ENCODE measurements around the gene DISC1.
A peak's percentile ranks its signal among the peaks of the same experiment; 100 is the strongest.
"Not testable (repeated sequence)": the region's sequence is repeated elsewhere in the genome, so short reads cannot be mapped to it uniquely, and the experiment has no call there.

DISC1 gene

DNA sequence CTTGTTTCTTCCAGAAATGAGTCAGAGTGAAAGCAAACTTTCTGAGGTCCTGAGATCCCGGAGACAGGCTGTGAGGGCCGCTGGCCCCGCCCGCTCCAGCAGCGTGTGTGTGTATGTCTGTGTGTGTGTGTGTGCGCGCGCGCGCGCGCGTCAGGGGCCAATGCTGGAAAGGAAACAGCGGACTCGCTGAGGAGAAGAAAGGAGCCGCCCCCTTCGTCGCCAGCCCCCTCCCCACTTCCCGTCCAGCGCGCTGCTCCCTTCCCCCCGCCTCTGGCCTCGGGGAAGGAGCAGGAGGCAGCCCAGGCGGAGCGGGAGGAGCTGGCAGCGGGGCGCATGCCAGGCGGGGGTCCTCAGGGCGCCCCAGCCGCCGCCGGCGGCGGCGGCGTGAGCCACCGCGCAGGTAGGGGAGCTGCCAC, at the start of gene DISC1:
DISC1 (plus strand) TSS at position 256 of the 416 bp plus-strand sequence; CDS start at position 334, 78 bp downstream.
- DNase-seq (ENCODE audit: low spot score), result no peak

DNA sequence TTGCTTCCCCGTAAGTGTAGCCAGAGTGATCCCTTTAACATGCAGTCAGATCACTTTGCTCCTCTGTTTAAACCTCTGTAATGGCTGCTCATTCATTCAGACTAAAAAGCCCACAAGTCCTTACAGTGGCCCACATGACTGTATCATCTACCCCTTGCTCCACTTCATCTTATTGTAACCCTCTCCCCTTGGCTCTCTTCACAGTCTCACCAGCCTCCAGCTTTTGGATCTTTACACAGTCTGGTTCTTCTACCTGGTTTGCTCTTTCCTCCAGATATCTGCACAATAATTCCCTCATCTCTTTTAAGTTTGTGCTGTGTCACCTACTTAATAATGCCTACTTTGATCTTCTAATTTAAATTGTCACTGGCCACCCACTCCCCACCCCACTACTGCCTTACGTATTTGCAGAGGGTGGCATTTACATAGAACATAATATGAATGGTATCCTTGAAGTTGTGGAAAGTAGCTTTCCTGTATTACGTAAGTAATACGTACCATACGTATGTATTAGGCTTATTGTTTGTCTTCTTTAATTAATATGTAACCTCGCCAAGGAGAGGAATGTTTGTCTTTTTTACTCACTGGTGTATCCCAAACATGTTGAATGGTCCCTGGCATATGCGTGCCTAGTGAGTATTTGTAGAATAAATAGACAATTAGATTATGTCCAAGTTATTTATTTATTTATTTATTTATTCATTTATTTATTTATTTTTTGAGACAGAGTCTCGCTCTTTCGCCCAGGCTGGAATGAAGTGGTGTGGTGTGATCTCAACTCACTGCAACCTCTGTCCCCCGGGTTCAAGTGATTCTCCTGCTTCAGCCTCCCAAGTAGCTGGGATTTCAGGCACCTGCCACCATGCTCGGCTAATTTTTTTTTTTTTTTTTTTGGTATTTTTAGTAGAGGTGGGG, 49.5 kb upstream of the DISC1 start:
- DNase-seq (ENCODE audit: low spot score), result no peak

DNA sequence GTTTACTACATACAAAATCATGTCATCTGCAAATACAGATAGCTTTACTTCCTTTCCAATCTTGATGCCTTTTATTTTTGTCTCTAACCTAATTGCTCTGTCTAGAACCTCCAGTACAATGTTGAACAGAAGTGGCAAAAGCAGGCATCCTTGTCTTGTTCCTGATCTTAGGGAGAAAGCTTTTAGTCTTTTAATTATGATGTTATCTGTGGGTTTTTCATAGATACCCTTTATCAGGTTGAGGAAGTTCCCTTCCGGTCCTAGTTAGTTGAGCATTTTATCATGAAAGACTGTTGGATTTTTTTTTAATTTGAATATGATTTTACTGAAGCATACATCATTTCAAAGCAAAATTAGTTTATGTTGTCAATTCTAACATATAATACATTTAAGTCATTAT, 45.7 kb upstream of the DISC1 start:
- DNase-seq (ENCODE audit: low spot score), result no peak

DNA sequence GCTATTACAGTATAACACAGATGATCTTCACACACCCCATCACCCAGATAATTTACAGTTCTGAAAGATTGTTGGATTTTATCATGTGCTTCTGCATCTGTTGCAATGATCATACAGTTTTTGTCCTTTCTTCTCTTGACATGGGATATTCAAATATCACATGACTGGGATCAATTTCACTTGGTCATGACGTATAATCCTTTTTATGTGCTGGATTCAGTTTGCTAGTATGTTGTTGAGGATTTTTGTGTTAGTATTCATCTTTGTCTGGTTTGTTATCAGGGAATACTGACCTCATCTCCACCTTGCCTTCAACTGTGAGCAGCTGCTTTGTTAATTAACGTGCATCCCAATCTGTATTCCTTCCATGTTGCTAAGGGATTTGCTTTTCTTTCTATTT, 44.7 kb upstream of the DISC1 start:
- DNase-seq (ENCODE audit: low spot score), result no peak

DNA sequence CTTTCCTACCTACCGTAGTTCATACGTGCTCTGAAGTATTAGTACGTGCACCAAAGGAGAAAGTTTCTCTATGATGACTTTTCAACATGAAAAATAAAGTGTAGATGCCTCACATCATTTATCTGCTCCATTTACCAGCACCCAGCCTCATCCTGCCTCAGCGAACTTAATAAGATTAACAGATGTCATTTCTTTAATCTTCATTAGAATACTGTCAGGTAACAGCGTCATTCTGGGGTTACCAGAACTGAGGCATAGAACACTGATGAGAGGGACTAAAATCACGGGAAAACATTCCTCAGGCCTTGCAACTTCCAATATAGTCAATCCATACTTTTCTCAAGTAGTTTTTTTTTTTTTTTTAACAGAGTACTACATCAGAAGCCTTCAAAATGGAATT, 43.2 kb upstream of the DISC1 start:
- DNase-seq (ENCODE audit: low spot score), result no peak

DNA sequence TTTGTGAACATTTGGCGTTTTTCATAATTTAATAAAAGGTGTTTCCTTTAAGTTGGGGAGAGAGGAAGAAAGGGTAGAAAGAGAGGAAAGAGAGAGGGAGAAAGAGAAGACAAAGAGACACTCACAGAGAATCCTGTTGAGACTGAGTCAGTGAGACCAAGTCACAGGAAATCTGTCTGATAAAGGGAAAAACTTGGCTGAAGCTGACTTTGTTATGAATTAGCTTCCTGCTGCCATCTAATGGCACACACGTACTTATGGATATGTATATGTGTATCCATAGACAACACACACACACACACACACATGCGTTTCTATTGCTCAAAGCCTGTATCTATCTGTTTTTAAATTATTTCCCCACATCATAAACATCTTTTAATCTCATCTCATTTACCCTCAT, 42.5 kb upstream of the DISC1 start:
- no peak for DNase-seq (ENCODE audit: low spot score)

DNA sequence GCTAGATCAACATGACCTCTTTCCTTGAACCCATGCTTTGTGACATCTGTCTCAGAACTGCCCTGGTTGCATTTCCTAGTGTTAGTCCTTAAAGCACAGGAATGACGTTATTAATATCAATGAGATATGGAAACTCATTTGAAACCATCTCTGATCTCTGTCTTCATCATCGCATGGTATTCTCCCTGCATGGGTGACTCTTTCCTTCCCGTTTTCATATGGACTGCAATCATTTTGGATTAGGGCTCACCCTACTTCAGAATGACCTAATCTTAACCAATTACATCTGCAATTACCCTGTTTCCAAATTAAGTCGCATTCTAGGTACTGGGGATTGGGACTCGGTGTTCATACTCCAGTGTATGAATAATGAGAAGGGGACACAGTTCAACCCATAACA, 41.7 kb upstream of the DISC1 start:
- DNase-seq (ENCODE audit: low spot score), result no peak

DNA sequence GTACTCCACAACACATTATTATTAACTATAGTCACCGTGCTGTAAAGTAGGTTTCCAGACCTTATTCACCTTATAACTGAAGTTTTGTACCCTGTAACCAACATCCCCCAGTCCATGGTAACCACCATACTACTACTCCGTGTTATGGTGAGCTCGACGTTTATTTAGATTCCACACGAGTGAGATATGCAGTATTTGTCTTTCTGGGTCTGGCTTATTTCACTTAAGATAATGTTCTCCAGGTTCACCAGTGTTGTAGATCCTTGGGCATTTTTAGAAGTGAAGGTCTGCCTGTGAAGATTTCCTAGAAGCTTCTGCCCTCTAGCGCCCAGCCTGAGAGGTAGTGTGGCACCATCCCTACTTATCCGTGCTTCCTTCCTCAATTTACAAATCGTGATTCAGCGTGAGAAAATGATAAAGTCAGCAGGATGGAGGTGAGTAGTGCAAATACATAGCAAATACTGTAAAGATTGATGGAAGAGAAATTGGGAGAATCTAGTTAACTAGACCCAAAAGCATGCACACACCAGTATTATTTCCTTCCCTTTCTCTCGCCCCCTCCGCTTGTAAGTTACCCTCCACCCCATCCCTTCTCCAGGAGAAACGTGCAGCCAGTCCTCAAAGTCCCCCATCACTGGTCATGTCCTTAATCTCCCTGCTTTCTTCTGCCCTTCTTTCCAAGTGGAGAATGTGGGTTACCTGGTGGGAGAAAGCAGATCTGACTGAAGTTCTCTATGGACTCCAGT, 36.0 kb upstream of the DISC1 start:
- peak; percentile 18 for DNase-seq (ENCODE audit: low spot score)

DNA sequence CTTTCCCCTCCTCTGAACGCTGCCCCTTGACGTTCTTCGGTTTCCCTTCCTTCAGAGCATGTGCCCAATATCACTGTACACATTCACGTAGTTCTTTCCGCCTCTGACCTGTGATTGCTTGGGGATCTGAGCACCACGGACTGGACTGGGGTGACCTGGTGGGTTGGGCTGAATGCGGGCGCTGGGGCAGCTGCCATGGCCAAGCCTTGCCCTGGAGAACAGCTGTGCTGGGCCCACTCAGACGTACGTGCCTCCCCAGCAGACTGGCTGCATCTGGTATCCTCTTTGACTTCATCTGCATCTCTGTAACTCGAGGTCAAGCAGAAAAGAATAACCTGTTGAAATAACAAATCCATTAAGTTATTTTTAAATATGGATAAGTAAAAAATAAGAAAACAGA, 35.1 kb upstream of the DISC1 start:
- no peak for DNase-seq (ENCODE audit: low spot score)

DNA sequence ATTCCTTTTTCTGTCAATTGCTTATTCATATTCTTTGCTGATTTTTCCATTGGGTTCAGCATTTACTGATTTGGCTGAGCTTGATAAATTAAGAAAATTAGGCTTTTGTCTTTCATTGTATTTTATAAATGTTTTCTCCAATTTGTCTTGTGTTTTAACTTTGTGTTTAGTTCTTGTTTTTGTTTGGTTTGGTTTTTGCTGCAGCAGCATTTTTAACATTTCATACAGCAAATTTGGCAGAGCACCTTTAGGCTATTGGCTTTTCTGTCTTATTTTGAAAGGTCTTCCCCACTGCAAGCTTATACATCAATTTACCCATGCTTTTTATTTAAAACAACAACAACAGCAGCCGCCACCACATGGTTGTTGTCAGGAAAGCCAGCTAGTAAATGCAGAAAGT, 33.8 kb upstream of the DISC1 start:
- DNase-seq (ENCODE audit: low spot score), result no peak

DNA sequence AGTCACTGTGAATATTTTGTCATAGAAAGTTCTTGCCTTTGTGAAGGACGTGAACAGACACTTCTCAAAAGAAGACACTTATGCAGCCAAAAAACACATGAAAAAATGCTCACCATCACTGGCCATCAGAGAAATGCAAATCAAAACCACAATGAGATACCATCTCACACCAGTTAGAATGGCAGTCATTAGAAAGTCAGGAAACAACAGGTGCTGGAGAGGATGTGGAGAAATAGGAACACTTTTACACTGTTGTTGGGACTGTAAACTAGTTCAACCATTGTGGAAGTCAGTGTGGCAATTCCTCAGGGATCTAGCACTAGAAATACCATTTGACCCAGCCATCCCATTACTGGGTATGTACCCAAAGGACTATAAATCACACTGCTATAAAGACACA, 33.3 kb upstream of the DISC1 start:
- not testable (repeated sequence) for DNase-seq (ENCODE audit: low spot score)

DNA sequence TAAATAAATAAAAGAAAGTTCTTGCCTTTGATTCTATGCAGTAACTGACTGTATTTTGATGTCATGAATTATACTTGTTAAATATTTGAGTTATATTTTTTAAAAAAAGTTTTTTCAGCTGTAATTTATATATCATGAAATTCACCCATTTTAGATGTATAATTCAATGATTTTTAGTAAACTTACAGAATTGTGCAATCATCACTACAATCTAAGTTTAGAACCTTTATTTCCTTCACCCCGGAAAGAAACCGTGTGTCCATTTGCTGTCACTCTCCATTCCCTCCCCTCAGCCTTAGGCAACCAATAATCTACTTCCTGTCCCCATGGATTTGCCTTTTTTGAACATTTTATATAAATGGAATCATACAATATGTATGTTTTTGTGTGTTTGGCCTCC, 32.5 kb upstream of the DISC1 start:
- DNase-seq (ENCODE audit: low spot score), result no peak

DNA sequence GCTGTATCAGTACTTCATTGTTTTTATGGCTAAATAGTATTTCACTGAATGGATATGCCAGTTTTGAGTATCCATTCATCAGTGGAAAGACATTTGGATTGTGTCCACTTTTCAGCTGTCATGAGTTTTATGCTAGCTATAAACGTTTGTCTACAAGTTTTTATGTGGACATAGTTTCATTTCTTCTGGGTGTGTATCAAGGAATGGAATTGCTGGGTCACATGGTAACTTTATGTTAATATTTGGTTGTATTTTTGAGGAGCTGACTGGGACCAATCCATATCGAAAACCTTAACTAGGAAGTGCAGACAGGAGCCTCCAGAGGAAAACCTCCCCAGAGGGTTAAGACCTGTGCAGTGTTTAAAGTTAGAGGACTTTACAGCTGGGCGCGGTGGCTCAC, 31.8 kb upstream of the DISC1 start:
- DNase-seq (ENCODE audit: low spot score), result no peak

DNA sequence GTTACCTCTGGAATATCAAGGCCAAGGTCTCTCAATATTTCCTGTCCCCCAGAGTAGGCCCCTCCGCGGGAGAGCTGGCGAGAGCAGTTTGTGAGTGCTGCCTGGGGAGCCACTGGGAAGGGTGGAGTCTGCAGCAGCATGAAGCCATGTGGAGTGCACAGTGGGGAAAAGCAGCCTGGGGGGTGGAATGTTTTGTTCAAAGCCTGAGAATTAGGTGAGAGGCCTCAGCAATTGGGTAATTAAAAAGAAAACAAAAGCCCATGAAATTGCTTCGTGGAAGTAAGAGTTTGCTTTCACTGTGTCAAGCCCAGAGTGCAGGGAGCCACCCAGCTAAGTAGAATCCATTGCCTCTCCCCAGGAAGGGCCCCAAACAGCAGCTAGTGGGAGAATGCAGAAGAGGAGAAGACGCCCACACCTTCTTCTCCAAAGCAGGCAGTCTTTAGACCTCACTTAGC, 30.2 kb upstream of the DISC1 start:
- DNase-seq (ENCODE audit: low spot score), result no peak

DNA sequence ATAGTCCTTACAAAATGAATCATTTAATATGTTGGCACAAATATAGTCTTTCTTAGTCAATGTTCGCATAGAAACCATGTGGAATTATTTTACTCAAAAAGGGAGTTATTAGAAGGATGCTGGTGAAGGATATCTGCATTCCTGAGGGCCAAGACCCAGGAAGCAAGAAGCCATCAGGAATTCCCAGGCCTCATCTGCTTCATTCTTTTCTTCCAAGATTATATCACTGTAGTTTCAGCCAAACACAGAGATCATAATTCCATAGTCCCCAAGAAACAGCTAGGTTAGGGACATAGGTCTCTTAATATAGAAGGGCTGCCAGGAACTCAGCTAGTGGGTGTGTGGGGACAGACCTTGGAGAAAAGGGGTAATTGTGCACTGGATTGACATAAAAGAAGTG, 28.6 kb upstream of the DISC1 start:
- no peak for DNase-seq (ENCODE audit: low spot score)

DNA sequence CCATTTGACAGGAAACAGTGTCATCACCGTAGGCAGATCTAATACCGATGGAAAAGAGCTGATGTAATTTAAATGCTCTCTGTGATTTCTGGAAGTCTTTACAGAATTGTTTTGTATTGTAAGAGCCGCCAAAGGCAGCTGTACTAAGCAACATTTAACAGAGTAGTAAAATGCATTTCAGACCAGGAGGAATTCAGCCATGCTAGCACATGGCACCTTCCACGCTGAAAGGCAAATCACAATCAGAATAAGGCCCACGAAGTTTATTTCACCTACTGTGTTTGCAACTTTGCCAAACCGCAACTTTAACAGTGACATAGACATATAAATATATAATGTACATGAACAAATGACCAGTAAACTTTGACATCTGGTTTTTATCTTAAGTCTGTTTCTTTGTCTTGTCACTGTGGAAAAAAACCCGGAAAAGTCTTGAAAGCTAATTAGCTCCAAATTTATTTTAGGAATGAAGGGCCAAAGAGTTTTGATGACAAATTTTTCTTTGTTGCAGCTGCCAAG, 26.1 kb upstream of the DISC1 start:
- DNase-seq (ENCODE audit: low spot score), result no peak

DNA sequence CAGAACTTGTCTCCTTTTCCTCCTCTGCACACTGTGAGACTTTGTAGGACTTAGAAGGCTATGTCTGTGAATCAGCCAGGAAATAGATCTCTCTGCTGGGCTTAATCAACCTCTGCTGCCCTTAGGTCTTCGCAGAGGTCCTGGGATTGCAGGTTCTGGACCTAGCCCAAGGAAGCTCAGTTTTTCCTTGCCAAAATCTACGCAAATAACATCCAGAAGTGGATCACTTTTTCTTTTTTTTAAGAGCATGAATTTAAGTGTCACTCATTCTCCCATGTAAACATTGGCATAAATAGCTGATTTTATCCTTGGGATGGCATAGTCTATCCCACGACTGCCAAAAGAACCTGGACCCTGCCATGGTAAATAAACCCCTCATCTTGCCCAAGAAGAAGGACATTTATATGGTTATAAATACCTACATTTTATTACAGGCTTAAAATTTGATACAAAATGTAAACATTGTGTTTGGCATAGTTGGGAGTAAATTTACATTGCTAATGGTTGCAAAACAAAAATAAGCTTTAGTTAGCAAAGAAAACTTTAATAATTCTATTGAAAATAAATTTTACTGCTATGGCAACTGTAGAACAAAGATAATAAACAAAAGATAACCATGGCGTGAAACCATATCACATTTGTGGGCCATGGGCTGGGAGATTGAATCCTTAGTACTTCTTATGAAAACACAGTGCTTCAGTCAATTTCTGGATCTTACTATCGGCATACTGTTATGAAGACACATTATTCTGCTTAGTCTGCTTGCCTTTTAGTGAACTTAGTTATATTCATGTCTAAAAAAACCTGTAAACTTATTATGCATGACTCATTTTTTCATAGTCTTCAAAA, 24.5 kb upstream of the DISC1 start:
- no peak for DNase-seq (ENCODE audit: low spot score)

DNA sequence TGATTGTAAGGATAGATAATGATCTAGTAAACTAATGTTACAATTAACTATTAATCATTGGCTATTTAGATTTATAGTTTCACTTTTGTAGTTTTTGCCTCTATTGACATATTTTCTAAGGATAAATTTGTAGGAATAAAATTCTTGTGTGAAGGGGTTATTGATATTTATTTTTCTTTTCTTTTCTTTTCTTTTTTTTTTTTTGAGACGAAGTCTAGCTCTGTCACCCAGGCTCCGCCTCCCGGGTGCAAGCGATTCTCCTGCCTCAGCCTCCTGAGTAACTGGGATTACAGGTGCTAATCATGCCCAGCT, 24.0 kb upstream of the DISC1 start:
- no peak for DNase-seq (ENCODE audit: low spot score)

DNA sequence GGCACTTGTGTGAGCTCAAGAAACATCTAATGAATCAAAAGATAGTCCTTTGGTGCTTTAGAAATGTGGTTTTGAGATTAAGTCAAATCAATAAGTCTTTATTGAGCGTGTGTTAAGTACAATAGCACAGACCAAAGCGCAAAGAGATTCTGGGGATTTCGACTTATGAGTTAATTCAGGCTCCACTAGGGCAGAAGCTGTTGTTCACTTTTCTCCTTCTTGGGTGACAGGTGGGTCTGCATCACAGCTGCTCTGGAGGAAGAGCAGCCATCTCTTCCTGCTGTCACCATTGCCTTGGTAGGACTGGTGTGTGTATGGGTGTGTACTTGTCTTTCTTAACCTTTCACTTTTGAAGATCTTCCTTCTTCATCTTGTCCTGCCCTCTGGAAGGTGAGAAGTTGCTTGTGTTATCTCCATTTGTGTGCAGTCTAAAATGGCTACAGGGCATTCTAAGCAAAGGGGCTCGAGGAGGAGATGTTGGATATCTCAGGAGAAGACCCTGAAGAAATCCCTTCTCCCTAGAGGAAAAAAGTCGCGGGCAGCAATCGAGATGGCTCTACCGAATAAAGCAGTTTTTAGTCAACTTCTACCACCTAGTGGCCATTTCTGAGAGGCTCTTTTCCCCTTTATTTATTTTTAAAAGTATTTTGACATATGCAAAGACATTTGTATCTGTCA, 22.9 kb upstream of the DISC1 start:
- DNase-seq (ENCODE audit: low spot score), result peak; percentile 67

DNA sequence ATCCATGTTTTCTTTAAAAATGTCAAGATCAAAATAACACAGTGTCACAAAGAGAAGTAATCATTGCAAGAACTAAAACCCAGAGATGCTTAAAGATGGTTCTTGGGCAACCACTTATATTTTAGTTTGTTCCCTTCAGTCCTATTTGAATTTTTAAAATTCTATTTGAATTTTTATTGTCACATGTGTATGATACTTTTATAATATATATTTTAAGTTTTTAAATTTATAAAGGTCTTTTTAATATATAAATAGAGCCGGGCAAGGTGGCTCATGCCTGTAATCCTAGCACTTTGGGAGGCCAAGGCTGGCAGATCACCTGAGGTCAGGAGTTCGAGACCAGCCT, 22.3 kb upstream of the DISC1 start:
- DNase-seq (ENCODE audit: low spot score), result no peak

DNA sequence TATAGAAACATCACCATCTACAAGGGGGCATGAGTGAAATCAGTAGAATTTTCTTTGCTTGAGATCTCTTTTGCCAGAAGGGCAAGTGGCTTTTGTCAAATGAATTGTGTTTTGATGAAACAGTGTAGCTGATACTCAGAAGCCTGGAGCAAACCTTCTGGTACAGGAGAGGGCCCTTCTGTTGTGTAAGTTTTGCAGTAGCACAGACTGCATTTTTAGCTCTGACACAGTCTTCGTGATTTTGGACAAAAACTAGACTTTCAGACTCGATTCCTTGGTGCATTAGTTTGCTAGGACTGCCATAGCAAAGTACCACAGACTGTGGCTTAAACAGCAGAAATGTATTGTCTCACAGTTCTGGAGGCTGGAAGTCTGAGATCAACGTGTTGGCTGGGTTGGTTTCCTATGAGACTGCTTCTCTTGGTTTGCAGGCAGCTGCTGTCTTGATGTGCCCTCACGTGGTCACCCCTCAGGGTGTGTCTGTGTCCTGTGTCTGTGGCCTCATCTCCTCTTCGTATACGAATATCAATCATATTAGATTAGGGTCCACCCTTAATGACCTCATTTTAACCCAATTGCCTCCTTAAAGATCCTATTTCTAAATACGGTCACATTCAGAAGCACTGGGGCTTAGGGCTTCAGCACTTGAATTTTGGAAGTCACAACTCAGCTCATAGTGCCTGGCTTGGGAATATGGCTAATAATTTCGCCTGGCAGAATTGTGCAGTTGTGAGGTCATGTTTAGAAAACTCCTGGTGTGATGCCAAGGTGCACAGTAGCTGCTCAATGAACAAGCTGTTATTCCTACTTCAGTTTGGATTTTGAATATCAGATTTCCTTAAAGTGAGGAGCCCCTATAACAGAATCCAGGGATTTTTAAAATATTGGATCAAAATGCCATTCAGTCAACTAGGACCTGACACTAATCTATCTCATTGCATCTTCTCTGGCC, 21.2 kb upstream of the DISC1 start:
- DNase-seq (ENCODE audit: low spot score), result no peak
